Measurements from ENCODE around the gene DIPK1B. TPM values are rescaled to one million over a fixed set of nuclear protein-coding genes. Genes with fewer than 3 reads are reported as not detected.

The DIPK1B gene
- total RNA-seq, 3 donors from 2014 or later, result 1.0 to 10.0 (median 2.9) TPM

- DNase-seq (peak in 1 of 3 donors; percentile 28), ATAC-seq (no peak)
- no peaks in the 10 kb centered on the region for H3K36me3 ChIP-seq (ENCODE audit: low read depth)
- no peaks in the 10 kb centered on the region for H3K9me3 ChIP-seq
- TF ChIP-seq CTCF (IDR thresholded peaks at IDR 0.05), result no peak
- H3K4me3 ChIP-seq, result no peak overlapping the region
- intact Hi-C loops (cut with DNase I, micrococcal nuclease), result no loop called here
- H3K4me1 ChIP-seq (ENCODE audit: low read depth), result peaks cover 20% of the 10 kb centered on the region
These were observed 29.1 kb upstream of the DIPK1B start for GRCh38 chr9:136683173-136683745.

GRCh38 chr9:136683755-136684154, 28.6 kb upstream of the DIPK1B start:
- no peak for TF ChIP-seq CTCF (IDR thresholded peaks at IDR 0.05)
- Histone ChIP-seq H3K4me3 (no peak overlapping the region), H3K36me3 (ENCODE audit: low read depth) (no peaks in the 10 kb centered on the region), H3K4me1 (ENCODE audit: low read depth) (peaks cover 23% of the 10 kb centered on the region), H3K9me3 (no peaks in the 10 kb centered on the region)
- DNase-seq (peak in 1 of 3 donors; percentile 33), ATAC-seq (no peak)
- intact Hi-C loops (cut with DNase I, micrococcal nuclease), result no loop called here

- H3K4me1 ChIP-seq (ENCODE audit: low read depth), result peaks cover 28% of the 10 kb centered on the region
- no peak for ATAC-seq
- no peaks in the 10 kb centered on the region for H3K9me3 ChIP-seq
- intact Hi-C loops (cut with DNase I, micrococcal nuclease), result no loop called here
- no peak overlapping the region for H3K4me3 ChIP-seq
- TF ChIP-seq CTCF (IDR thresholded peaks at IDR 0.05), result no peak
- peak in 1 of 3 donors; percentile 27 for DNase-seq
- H3K36me3 ChIP-seq (ENCODE audit: low read depth), result no peaks in the 10 kb centered on the region
These were observed 28.0 kb upstream of the DIPK1B start for GRCh38 chr9:136684339-136684738.

DNA sequence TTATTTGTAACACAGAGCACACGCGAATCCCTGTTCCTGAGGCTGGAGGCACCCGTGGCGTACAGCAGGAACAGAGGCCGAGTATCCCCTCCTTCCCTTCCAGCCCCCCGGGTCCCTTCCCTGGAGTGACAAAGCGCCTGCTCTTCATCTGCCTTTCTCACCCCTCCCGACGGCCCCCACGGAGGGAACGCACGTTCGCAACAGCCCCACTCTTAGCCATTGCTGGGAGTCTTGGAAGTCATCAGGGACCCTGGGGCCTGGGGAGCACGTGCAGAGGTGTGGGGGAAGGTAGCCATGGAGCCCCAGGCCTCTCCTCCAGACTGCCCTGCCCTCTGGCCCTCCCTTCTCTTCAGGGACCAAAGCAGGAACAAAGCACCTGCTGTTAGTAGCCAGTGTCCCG, 27.6 kb upstream of the DIPK1B start:
- no peaks in the 10 kb centered on the region for H3K9me3 ChIP-seq
- H3K4me1 ChIP-seq (ENCODE audit: low read depth), result peaks cover 28% of the 10 kb centered on the region
- no peaks in the 10 kb centered on the region for H3K36me3 ChIP-seq (ENCODE audit: low read depth)
- TF ChIP-seq CTCF (IDR thresholded peaks at IDR 0.05), result no peak
- ATAC-seq (no peak), DNase-seq (peak in 1 of 3 donors; percentile 29)
- no peak overlapping the region for H3K4me3 ChIP-seq
- intact Hi-C loops (cut with DNase I, micrococcal nuclease), result no loop called here

DNA sequence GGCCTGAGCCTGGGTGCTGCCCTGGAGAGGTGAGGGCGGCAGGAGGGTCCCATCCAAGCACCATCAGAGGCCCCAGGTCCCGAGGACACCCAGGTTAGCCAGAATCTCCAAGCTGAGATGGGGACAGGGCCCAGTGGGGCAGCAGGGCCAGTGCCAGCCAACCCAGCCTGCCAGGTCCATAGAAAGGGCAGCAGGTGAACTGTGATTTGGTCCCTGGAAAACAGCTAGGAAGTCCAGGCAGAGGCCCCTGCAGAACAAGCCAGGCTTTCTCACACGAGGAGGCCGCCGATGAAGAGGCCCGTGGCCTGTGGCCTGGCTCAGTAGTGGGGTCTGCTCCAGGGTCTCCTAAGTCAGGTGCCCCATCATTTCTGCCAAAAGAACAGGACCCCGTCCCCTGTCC, 27.2 kb upstream of the DIPK1B start:
- DNase-seq, result peak in 1 of 3 donors; percentile 25
- Histone ChIP-seq H3K9me3 (no peaks in the 10 kb centered on the region), H3K4me3 (no peak overlapping the region), H3K4me1 (ENCODE audit: low read depth) (peaks cover 28% of the 10 kb centered on the region), H3K36me3 (ENCODE audit: low read depth) (no peaks in the 10 kb centered on the region)
- intact Hi-C loops (cut with DNase I, micrococcal nuclease), result no loop called here
- no peak for TF ChIP-seq CTCF (IDR thresholded peaks at IDR 0.05)
- no peak for ATAC-seq

Data from mucosa of descending colon (tissue), 3 donors.